ENCODE results near the gene OR5K2. TPM values are rescaled to one million over a fixed set of nuclear protein-coding genes. Genes with fewer than 3 reads are reported as not detected.

The OR5K2 gene
- total and polyA plus RNA-seq, 10 of the 15 experiments (the other 5 are each of a cell fraction or from before 2014, with no cell fraction given) = 0.12 TPM; not detected in 9

DNA sequence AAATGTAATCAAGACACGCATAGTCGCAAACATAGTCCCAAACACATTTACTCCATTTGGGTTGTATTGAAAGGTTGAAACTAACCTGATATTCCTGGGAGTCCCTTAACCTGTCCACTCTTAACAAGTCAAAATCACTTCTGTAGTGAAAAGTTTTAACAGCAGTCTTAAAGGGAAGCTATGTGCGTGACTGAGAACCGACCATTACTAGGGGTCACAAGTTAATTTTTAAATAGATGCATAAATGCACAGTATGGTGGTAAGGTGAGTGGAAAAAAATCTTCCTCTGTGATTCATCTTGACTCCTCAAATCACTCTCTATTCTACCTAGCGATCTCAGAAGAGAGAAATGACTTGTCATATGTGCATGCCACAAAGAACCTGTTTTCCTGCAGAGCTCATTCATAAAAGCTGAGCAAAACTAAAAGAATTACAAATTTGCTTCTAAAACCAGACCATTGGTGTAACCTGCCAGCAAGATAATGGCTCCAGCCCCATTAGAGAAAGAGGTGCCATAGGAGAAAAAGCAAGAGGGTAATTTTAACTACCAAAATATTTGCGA, 39.1 kb downstream of the OR5K2 start (continued):
- TF ChIP-seq, protein P1, sequence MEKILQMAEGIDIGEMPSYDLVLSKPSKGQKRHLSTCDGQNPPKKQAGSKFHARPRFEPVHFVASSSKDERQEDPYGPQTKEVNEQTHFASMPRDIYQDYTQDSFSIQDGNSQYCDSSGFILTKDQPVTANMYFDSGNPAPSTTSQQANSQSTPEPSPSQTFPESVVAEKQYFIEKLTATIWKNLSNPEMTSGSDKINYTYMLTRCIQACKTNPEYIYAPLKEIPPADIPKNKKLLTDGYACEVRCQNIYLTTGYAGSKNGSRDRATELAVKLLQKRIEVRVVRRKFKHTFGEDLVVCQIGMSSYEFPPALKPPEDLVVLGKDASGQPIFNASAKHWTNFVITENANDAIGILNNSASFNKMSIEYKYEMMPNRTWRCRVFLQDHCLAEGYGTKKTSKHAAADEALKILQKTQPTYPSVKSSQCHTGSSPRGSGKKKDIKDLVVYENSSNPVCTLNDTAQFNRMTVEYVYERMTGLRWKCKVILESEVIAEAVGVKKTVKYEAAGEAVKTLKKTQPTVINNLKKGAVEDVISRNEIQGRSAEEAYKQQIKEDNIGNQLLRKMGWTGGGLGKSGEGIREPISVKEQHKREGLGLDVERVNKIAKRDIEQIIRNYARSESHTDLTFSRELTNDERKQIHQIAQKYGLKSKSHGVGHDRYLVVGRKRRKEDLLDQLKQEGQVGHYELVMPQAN (conservative IDR thresholded peaks at IDR 0.05) = no peak
- TF ChIP-seq, protein P2, sequence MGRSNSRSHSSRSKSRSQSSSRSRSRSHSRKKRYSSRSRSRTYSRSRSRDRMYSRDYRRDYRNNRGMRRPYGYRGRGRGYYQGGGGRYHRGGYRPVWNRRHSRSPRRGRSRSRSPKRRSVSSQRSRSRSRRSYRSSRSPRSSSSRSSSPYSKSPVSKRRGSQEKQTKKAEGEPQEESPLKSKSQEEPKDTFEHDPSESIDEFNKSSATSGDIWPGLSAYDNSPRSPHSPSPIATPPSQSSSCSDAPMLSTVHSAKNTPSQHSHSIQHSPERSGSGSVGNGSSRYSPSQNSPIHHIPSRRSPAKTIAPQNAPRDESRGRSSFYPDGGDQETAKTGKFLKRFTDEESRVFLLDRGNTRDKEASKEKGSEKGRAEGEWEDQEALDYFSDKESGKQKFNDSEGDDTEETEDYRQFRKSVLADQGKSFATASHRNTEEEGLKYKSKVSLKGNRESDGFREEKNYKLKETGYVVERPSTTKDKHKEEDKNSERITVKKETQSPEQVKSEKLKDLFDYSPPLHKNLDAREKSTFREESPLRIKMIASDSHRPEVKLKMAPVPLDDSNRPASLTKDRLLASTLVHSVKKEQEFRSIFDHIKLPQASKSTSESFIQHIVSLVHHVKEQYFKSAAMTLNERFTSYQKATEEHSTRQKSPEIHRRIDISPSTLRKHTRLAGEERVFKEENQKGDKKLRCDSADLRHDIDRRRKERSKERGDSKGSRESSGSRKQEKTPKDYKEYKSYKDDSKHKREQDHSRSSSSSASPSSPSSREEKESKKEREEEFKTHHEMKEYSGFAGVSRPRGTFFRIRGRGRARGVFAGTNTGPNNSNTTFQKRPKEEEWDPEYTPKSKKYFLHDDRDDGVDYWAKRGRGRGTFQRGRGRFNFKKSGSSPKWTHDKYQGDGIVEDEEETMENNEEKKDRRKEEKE (IDR thresholded peaks at IDR 0.05) = no peak
- no peak for TF ChIP-seq RBBP5 (conservative IDR thresholded peaks at IDR 0.05)
- TF ChIP-seq, protein P3, sequence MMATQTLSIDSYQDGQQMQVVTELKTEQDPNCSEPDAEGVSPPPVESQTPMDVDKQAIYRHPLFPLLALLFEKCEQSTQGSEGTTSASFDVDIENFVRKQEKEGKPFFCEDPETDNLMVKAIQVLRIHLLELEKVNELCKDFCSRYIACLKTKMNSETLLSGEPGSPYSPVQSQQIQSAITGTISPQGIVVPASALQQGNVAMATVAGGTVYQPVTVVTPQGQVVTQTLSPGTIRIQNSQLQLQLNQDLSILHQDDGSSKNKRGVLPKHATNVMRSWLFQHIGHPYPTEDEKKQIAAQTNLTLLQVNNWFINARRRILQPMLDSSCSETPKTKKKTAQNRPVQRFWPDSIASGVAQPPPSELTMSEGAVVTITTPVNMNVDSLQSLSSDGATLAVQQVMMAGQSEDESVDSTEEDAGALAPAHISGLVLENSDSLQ (IDR thresholded peaks at IDR 0.05) = peak; percentile 26; the same call in 1 of the 2 replicates
- peak; percentile 79 for TF ChIP-seq TCF7 (IDR thresholded peaks at IDR 0.05; ENCODE audit: borderline replicate concordance)
- TF ChIP-seq ZNF274 (IDR thresholded peaks at IDR 0.05; ENCODE audit: insufficient read depth, insufficient read length) = no peak
- no peak for TF ChIP-seq LARP7 (IDR thresholded peaks at IDR 0.05)
- no peak for TF ChIP-seq BRCA1 (IDR thresholded peaks at IDR 0.05; ENCODE audit: low read depth, low read length)
- peak; percentile 79 for TF ChIP-seq TAF1 (IDR thresholded peaks at IDR 0.05; ENCODE audit: borderline replicate concordance, low read depth, low read length)
- no peak; the same call in 1 of the 2 replicates for TF ChIP-seq ZSCAN29 (IDR thresholded peaks at IDR 0.05)
- TF ChIP-seq SREBF2 (IDR thresholded peaks at IDR 0.05; ENCODE audit: low read length) = no peak
- peak; percentile 88 for TF ChIP-seq TCF3 (IDR thresholded peaks at IDR 0.05; ENCODE audit: borderline replicate concordance, insufficient read depth, low read depth, low read length)
- TF ChIP-seq POLR2AphosphoS2 (IDR thresholded peaks at IDR 0.05; ENCODE audit: low read depth, low read length) = peak; percentile 98
- no peak for TF ChIP-seq EGR1 (IDR thresholded peaks at IDR 0.05; ENCODE audit: borderline replicate concordance in 1 of 2, low read depth in 2 of 2, low read length in 2 of 2)
- TF ChIP-seq IKZF1 (conservative IDR thresholded peaks at IDR 0.05) = peak; percentile 84
- TF ChIP-seq, protein P4, sequence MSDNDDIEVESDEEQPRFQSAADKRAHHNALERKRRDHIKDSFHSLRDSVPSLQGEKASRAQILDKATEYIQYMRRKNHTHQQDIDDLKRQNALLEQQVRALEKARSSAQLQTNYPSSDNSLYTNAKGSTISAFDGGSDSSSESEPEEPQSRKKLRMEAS (IDR thresholded peaks at IDR 0.05; ENCODE audit: low read depth, low read length) = no peak
- TF ChIP-seq NR2C1 (IDR thresholded peaks at IDR 0.05) = no peak
- peak; percentile 98 for TF ChIP-seq ZBED1 (IDR thresholded peaks at IDR 0.05; ENCODE audit: borderline replicate concordance)
- TF ChIP-seq IRF4 (IDR thresholded peaks at IDR 0.05; ENCODE audit: low read depth, low read length) = peak; percentile 97
- TF ChIP-seq WRNIP1 (IDR thresholded peaks at IDR 0.05; ENCODE audit: borderline replicate concordance, low read depth, low read length) = no peak
- no peak for TF ChIP-seq RFX5 (IDR thresholded peaks at IDR 0.05; ENCODE audit: low read depth, low read length)
- peak; percentile 98 for TF ChIP-seq ZNF217 (IDR thresholded peaks at IDR 0.05)
- TF ChIP-seq, protein P5, sequence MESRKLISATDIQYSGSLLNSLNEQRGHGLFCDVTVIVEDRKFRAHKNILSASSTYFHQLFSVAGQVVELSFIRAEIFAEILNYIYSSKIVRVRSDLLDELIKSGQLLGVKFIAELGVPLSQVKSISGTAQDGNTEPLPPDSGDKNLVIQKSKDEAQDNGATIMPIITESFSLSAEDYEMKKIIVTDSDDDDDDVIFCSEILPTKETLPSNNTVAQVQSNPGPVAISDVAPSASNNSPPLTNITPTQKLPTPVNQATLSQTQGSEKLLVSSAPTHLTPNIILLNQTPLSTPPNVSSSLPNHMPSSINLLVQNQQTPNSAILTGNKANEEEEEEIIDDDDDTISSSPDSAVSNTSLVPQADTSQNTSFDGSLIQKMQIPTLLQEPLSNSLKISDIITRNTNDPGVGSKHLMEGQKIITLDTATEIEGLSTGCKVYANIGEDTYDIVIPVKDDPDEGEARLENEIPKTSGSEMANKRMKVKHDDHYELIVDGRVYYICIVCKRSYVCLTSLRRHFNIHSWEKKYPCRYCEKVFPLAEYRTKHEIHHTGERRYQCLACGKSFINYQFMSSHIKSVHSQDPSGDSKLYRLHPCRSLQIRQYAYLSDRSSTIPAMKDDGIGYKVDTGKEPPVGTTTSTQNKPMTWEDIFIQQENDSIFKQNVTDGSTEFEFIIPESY (IDR thresholded peaks at IDR 0.05) = no peak
- peak; percentile 61 for TF ChIP-seq SP1 (IDR thresholded peaks at IDR 0.05; ENCODE audit: low read depth, low read length)
- no peak for TF ChIP-seq HDGF (IDR thresholded peaks at IDR 0.05)
- TF ChIP-seq POU2F2 (IDR thresholded peaks at IDR 0.05; ENCODE audit: borderline replicate concordance, low read depth, low read length) = peak; percentile 96

All from GM12878 (cell line).